Measurements from ENCODE around the gene CDH24. TPM values are rescaled to one million over a fixed set of nuclear protein-coding genes. Genes with fewer than 3 reads are reported as not detected.
A peak's percentile ranks its signal among the peaks of the same experiment; 100 is the strongest.

CDH24 gene
- total and polyA plus RNA-seq, 2 of the 13 experiments (the other 11 are each of a cell fraction or from before 2014, with no cell fraction given): 0.69 to 0.99 TPM

- TF ChIP-seq ZXDC (CRISPR knock-in tag; IDR thresholded peaks at IDR 0.05) (no peak), ZNF652 (CRISPR knock-in tag; IDR thresholded peaks at IDR 0.05; ENCODE audit: borderline replicate concordance, low read depth) (no peak), CTCF (CRISPR knock-in tag; IDR thresholded peaks at IDR 0.05) (no peak), BRF2 (CRISPR knock-in tag; IDR thresholded peaks at IDR 0.05) (no peak), SNAPC5 (CRISPR knock-in tag; IDR thresholded peaks at IDR 0.05; ENCODE audit: borderline replicate concordance) (peak; percentile 65; the same call in 1 of the 2 replicates), NR2C2 (CRISPR knock-in tag; IDR thresholded peaks at IDR 0.05; ENCODE audit: borderline replicate concordance) (no peak), TEAD2 (CRISPR knock-in tag; IDR thresholded peaks at IDR 0.05) (no peak), ZNF431 (CRISPR knock-in tag; IDR thresholded peaks at IDR 0.05; ENCODE audit: borderline replicate concordance, low read depth) (no peak), HMGXB3 (CRISPR knock-in tag; IDR thresholded peaks at IDR 0.05; ENCODE audit: borderline replicate concordance) (no peak), TFE3 (CRISPR knock-in tag; IDR thresholded peaks at IDR 0.05) (no peak), ZNF317 (CRISPR knock-in tag; IDR thresholded peaks at IDR 0.05) (no peak), CBX2 (IDR thresholded peaks at IDR 0.05; ENCODE audit: low read depth, low read length) (no peak), CBX2 (CRISPR knock-in tag; IDR thresholded peaks at IDR 0.05; ENCODE audit: low read depth) (no peak), TOE1 (CRISPR knock-in tag; IDR thresholded peaks at IDR 0.05) (no peak)
Observed at GRCh38 chr14:23093104-23093503, 35.8 kb upstream of the CDH24 start (continued).
